Activated naive CD4-positive, alpha-beta T cell treated with anti-CD3 and anti-CD28 coated beads, Interleukin-2, amount 10 ng/mL, durations not matched to agents 7 days and 5 days (primary cell): Measurements from ENCODE around the gene UROD.
"Not testable (repeated sequence)": the region's sequence is repeated elsewhere in the genome, so short reads cannot be mapped to it uniquely, and the experiment has no call there.

Experiments
- CTCF ChIA-PET: fragments of 350-600 bp; sonication (Branson Sonifier 250); formaldehyde crosslinking; loops from one replicate; lab custom pipeline; 2021; ENCODE audit warnings: antibody characterized with exemption; lab: Charles Lee
- DNase-seq: peaks from one replicate; pipeline ENCODE4 v3.0.0-alpha.2; 2020
- H3K27ac Mint-ChIP-seq: one replicate; pipeline ENCODE4 v1.8.0; 2021; ENCODE audit warnings: mild to moderate bottlenecking, moderate library complexity, mixed read lengths
- H3K27me3 Mint-ChIP-seq: one replicate; pipeline ENCODE4 v1.8.0; 2021; ENCODE audit warnings: mild to moderate bottlenecking, mixed read lengths
- H3K36me3 Mint-ChIP-seq: one replicate; pipeline ENCODE4 v1.8.0; 2021; ENCODE audit warnings: mixed read lengths
- H3K4me1 Mint-ChIP-seq: one replicate; pipeline ENCODE4 v1.8.0; 2021; ENCODE audit warnings: mixed read lengths
- H3K4me3 Mint-ChIP-seq: one replicate; pipeline ENCODE4 v1.8.0; 2021; ENCODE audit warnings: mild to moderate bottlenecking, moderate library complexity, mixed read lengths
- H3K9me3 Mint-ChIP-seq: one replicate; pipeline ENCODE4 v1.8.0; 2021; ENCODE audit warnings: mixed read lengths

UROD gene

DNA sequence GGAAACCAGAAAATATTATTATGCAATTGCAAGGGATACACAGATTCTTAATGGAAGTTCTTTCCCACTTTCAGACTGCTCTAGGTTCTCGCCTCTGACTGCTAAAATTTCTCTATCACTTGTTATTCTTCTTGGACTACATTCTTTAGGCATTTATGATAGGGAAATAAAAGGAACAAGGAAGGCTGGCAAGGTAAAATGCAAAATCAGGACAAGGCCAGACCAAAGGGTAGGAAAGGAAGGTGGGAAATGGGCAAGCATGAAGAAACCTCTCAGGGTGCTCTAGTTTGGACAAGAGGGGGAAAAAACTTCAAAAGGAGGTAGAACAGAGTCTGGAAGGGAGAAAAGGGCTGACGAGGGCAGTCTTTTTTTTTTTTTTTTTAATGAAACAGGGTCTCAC, 26.2 kb downstream of the UROD start:
- Mint-ChIP-seq H3K4me1 (peaks cover 11% of the 10 kb centered on the region), H3K4me3 (no peak overlapping the region), H3K36me3 (no peaks in the 10 kb centered on the region), H3K27me3 (no peaks in the 10 kb centered on the region), H3K27ac (no peak overlapping the region), H3K9me3 (no peaks in the 10 kb centered on the region)
- no peak for DNase-seq
- CTCF ChIA-PET, result no interaction called here

- no peak overlapping the region for H3K4me3 Mint-ChIP-seq
- no peaks in the 10 kb centered on the region for H3K36me3 Mint-ChIP-seq
- H3K27me3 Mint-ChIP-seq, result no peaks in the 10 kb centered on the region
- CTCF ChIA-PET, result interaction anchor here (0.7 kb wide), 1 partner anchor 20 kb away, joined by 3 read pairs; no protein-coding TSS in a partner anchor
- no peak overlapping the region for H3K27ac Mint-ChIP-seq
- no peak for DNase-seq
- no peaks in the 10 kb centered on the region for H3K9me3 Mint-ChIP-seq
- H3K4me1 Mint-ChIP-seq, result peaks cover 7% of the 10 kb centered on the region
Observed at GRCh38 chr1:45038661-45039364, 26.8 kb downstream of the UROD start.

DNA sequence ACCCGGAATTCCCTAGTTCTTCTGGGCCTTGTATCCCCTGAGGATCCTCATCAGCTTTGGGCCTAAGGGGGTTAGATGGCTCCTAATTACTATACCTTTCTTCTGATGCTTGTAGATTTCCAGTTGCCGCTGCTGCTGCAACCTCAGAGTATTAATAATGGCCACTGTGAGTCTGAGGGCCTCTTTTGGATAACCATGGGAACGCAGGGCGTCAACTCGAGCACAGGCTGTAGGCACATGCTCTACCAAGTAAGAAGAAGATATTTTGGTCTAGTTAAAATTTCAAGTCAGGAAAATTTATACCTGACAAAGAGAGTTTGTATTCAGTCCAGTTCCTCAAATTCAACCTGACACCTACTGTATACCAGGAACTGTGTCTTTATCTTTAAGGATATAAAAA, 28.2 kb downstream of the UROD start:
- DNase-seq, result no peak
- no peaks in the 10 kb centered on the region for H3K9me3 Mint-ChIP-seq
- no peak overlapping the region for H3K4me3 Mint-ChIP-seq
- H3K27ac Mint-ChIP-seq, result no peak overlapping the region
- peaks cover 7% of the 10 kb centered on the region for H3K4me1 Mint-ChIP-seq
- no peaks in the 10 kb centered on the region for H3K36me3 Mint-ChIP-seq
- CTCF ChIA-PET, result no interaction called here
- no peaks in the 10 kb centered on the region for H3K27me3 Mint-ChIP-seq

DNA sequence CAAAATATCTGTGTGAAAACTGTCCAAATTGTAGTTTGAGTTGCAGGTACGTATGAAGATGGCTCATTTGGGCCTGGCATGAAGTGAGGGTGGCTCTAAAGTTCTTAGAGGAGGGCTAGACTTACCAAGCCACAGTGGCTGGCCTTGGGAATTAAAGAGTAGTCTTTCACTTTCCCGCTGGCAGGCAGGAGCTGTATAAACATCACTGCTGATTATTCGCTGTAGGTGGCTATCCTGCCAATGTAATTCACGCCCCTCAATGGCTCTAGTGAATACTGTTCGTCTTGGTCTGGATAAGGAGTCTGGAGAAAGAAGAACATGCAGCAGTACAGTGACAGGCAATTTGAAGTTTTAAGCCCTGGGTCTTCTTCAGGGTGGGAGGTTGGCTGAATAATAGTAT, 31.0 kb downstream of the UROD start:
- no peak overlapping the region for H3K27ac Mint-ChIP-seq
- no peaks in the 10 kb centered on the region for H3K4me1 Mint-ChIP-seq
- no peak overlapping the region for H3K4me3 Mint-ChIP-seq
- H3K9me3 Mint-ChIP-seq, result no peaks in the 10 kb centered on the region
- H3K27me3 Mint-ChIP-seq, result no peaks in the 10 kb centered on the region
- CTCF ChIA-PET, result no interaction called here
- no peaks in the 10 kb centered on the region for H3K36me3 Mint-ChIP-seq
- DNase-seq, result no peak

- H3K9me3 Mint-ChIP-seq, result no peaks in the 10 kb centered on the region
- DNase-seq, result no peak
- no peak overlapping the region for H3K27ac Mint-ChIP-seq
- H3K36me3 Mint-ChIP-seq, result no peaks in the 10 kb centered on the region
- CTCF ChIA-PET, result no interaction called here
- H3K27me3 Mint-ChIP-seq, result no peaks in the 10 kb centered on the region
- H3K4me3 Mint-ChIP-seq, result no peak overlapping the region
- H3K4me1 Mint-ChIP-seq, result peaks cover 5% of the 10 kb centered on the region
Observed at GRCh38 chr1:45044916-45045315, 32.9 kb downstream of the UROD start.

DNA sequence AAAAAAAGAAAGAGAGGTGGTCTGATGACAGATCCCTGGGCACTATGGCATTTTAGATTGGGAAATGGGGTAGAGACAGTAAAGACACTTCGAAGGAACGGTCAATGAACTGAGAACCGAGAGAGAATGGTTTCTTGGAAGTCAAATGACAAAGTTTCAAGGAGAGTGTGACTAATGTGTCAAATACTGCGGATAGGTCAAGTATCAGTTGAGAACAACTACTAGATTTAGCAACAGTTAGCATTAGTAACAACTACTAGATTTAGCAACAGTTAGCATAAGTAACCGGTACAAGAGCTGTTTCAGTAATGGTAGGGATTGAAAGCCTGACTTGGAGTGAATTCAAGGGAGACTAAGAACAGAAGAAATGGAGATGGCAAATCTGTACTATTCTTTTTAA, 35.0 kb downstream of the UROD start:
- Mint-ChIP-seq H3K9me3 (no peaks in the 10 kb centered on the region), H3K27ac (no peak overlapping the region), H3K4me3 (no peak overlapping the region), H3K27me3 (no peaks in the 10 kb centered on the region), H3K4me1 (peaks cover 20% of the 10 kb centered on the region), H3K36me3 (no peaks in the 10 kb centered on the region)
- DNase-seq, result no peak
- CTCF ChIA-PET, result no interaction called here

DNA sequence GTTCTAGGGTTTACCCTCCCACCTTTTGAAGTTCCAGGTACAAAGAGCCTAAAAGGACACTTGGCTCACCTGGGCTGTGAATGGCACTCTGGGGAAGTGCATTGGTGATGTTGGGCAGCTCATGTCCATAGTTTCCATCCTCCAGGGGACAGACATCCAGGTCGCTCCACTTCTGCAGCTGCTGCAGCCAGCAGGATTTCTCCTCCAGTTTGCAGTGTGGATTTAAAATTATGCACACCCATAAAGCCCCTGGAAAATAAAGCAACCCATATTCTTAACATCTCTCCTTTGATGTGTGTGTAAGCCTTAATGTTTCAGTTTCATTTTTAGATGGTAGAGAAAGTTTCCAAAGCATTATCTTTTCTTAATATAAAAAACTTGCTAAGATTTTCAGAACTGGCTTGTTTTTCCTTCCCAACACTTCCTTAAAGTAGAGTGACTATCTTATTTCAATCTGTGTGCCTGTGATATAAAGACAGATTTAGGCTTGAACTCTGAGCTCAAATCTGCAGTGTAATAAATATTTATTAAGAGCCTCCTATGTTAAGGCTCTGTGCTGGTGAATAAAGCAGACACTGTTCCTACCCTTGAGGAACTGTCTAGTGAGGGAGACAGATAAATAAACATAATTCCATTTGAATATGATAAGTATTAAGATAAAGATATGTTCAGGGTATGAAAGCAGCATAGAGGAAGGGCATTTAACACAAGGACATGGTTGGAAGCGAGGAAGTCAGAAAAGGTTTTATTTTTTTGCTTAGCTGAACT, 39.1 kb downstream of the UROD start:
- H3K27ac Mint-ChIP-seq, result peak overlapping the region; percentile 83
- no peaks in the 10 kb centered on the region for H3K27me3 Mint-ChIP-seq
- peak overlapping the region; percentile 53 for H3K4me3 Mint-ChIP-seq
- no peaks in the 10 kb centered on the region for H3K9me3 Mint-ChIP-seq
- peaks cover 20% of the 10 kb centered on the region for H3K4me1 Mint-ChIP-seq
- peak; percentile 28 for DNase-seq
- peaks cover 2% of the 10 kb centered on the region for H3K36me3 Mint-ChIP-seq
- CTCF ChIA-PET, result interaction anchor here (1.0 to 1.8 kb wide), 2 partner anchors 9 to 33 kb away, joined by 4 to 7 read pairs; no protein-coding TSS in a partner anchor

GRCh38 chr1:45057542-45057941, 45.5 kb downstream of the UROD start:
- CTCF ChIA-PET, result no interaction called here
- H3K27me3 Mint-ChIP-seq, result no peaks in the 10 kb centered on the region
- no peak overlapping the region for H3K4me3 Mint-ChIP-seq
- H3K4me1 Mint-ChIP-seq, result no peaks in the 10 kb centered on the region
- H3K9me3 Mint-ChIP-seq, result no peaks in the 10 kb centered on the region
- peaks cover 2% of the 10 kb centered on the region for H3K36me3 Mint-ChIP-seq
- no peak for DNase-seq
- no peak overlapping the region for H3K27ac Mint-ChIP-seq

DNA sequence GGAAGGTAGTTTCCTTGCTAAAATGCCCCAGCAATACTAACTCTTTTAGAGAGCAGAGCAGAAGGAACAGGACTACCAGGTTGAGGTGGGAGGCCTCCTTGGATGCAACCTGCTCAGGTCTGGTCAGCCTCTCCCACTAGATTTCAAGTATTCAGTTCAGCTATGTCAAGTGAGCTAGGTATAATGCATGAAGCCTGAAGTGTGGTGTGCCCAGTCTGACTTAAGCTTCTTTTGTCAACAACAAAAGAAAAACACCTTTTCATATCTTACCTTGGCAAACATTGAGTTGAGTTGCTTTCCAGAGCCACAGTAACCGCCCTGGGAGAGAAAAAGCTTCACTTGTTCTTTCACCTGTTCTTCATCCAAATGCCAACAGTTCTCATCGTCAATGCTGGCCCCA, 47.8 kb downstream of the UROD start:
- Mint-ChIP-seq H3K4me3 (no peak overlapping the region), H3K27me3 (no peaks in the 10 kb centered on the region), H3K27ac (no peak overlapping the region), H3K36me3 (no peaks in the 10 kb centered on the region), H3K4me1 (no peaks in the 10 kb centered on the region), H3K9me3 (no peaks in the 10 kb centered on the region)
- CTCF ChIA-PET, result interaction anchor here (0.6 to 1.4 kb wide), 3 partner anchors 9 to 400 kb away, joined by 4 read pairs; no protein-coding TSS in a partner anchor
- no peak for DNase-seq

DNA sequence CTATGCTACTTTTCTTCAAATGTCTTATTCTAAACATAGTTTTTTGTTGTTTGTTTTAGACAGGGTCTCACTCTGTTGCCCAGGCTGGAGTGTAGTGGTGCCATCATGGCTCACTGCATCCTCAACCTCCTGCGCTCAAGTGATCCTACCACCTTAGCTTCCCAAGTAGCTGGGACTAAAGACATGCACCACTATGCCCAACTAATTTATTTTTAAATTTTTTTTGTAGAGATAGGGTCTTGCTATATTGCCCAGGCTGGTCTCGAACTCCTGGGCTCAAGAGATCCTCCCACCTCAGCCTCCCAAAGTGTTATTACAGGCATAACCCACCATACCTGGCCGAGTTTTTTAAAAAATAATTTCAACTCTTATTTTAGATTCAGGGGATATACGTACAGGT, 50.4 kb downstream of the UROD start:
- H3K27me3 Mint-ChIP-seq, CTCF ChIA-PET, H3K4me1 Mint-ChIP-seq, H3K9me3 Mint-ChIP-seq, H3K36me3 Mint-ChIP-seq, H3K4me3 Mint-ChIP-seq, H3K27ac Mint-ChIP-seq, DNase-seq: not testable (repeated sequence)

DNA sequence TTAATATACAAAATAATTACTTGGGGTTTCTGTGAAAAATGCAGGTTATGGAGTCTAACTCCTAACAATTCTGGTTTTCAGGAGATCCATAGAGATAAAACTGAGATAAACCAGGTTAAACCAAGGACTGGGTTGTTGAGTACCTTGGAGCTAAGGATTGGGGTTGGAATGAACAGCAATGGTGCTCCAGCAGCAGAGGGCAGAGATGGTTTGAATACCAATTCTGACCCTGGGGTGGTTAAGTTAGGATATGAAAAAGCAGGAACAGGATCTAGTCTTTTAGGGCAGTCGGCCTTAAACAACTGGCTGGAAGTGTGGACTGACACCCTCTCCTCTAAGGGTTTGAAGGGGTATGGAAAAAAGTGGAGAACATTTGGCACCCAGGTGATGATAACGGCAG, 53.0 kb downstream of the UROD start:
- CTCF ChIA-PET, result no interaction called here
- Mint-ChIP-seq H3K9me3 (no peaks in the 10 kb centered on the region), H3K36me3 (no peaks in the 10 kb centered on the region), H3K4me3 (no peak overlapping the region), H3K4me1 (no peaks in the 10 kb centered on the region), H3K27ac (no peak overlapping the region), H3K27me3 (peaks cover 9% of the 10 kb centered on the region)
- DNase-seq, result no peak
